GM12878 (cell line): ENCODE measurements around the gene SLC4A5. TPM values are rescaled to one million over a fixed set of nuclear protein-coding genes. Genes with fewer than 3 reads are reported as not detected.

Source experiments
- ASH2L ChIP-seq: fragments of 300-600, 200-600 bp; sonication (generic); IDR thresholded peaks from 2 replicates; pipeline ENCODE4 v1.6.1; 2017; ENCODE audit warnings: low read depth, mild to moderate bottlenecking, borderline replicate concordance
- BHLHE40 ChIP-seq, 2 experiments: fragments of 450-650 bp in 1 of 2; IDR thresholded peaks; 2 replicates each; pipeline ENCODE4 v1.6.1; 2011 to 2017; ENCODE audit warnings: low read depth in 2 of 2, borderline replicate concordance in 1 of 2, improper control_type of control experiment in 1 of 2, low read length in 1 of 2, mild to moderate bottlenecking in 1 of 2
- CHD2 ChIP-seq: IDR thresholded peaks from 2 replicates; pipeline ENCODE4 v1.6.1; 2011; ENCODE audit warnings: low read depth, low read length, improper control_type of control experiment, borderline replicate concordance
- E2F8 ChIP-seq: fragments of 450-650 bp; IDR thresholded peaks from 2 replicates; pipeline ENCODE4 v1.6.1; 2018; ENCODE audit warnings: mild to moderate bottlenecking, low read depth, moderate library complexity; ENCODE audit not compliant: partially characterized antibody
- E4F1 ChIP-seq: fragments of 450-650 bp; IDR thresholded peaks from 2 replicates; pipeline ENCODE4 v1.6.1; 2018; ENCODE audit warnings: borderline replicate concordance, mild to moderate bottlenecking; ENCODE audit not compliant: partially characterized antibody
- FOS ChIP-seq: IDR thresholded peaks from 3 replicates; pipeline ENCODE4 v1.6.1; 2011; ENCODE audit warnings: borderline replicate concordance; ENCODE audit not compliant: insufficient read length; ENCODE audit errors: extremely low read depth
- IKZF2 ChIP-seq, 2 experiments: fragments of 450-650 bp; IDR thresholded peaks; 2 replicates each; pipeline ENCODE4 v1.6.1; 2017; ENCODE audit warnings: mild to moderate bottlenecking in 2 of 2, moderate library complexity in 2 of 2
- KAT2A ChIP-seq: conservative IDR thresholded peaks from 2 replicates; pipeline ENCODE4 v1.6.1; 2011; ENCODE audit warnings: low read depth, low read length; ENCODE audit not compliant: control insufficient read depth
- KLF5 ChIP-seq: fragments of 450-650 bp; IDR thresholded peaks from 2 replicates; pipeline ENCODE4 v1.6.1; 2014; ENCODE audit warnings: mild to moderate bottlenecking; ENCODE audit not compliant: partially characterized antibody
- MAX ChIP-seq: IDR thresholded peaks from 2 replicates; pipeline ENCODE4 v1.6.1; 2012; ENCODE audit warnings: low read depth, low read length, improper control_type of control experiment
- MEF2A ChIP-seq: IDR thresholded peaks from 2 replicates; pipeline ENCODE4 v1.6.1; 2011; ENCODE audit warnings: low read depth, mild to moderate bottlenecking, low read length, moderate library complexity; ENCODE audit not compliant: insufficient read depth
- NFYB ChIP-seq: IDR thresholded peaks from 2 replicates; pipeline ENCODE4 v1.6.1; 2011; ENCODE audit warnings: low read depth, mild to moderate bottlenecking, low read length, improper control_type of control experiment, moderate library complexity; ENCODE audit not compliant: insufficient read depth
- PBX3 ChIP-seq: IDR thresholded peaks from 2 replicates; pipeline ENCODE4 v1.6.1; 2011; ENCODE audit warnings: mild to moderate bottlenecking, low read depth, low read length, moderate library complexity; ENCODE audit not compliant: insufficient replicate concordance
- PKNOX1 ChIP-seq: fragments of 450-650 bp; IDR thresholded peaks from 2 replicates; pipeline ENCODE4 v1.6.1; 2016; ENCODE audit warnings: mild to moderate bottlenecking
- RB1 ChIP-seq: fragments of 450-650 bp; formaldehyde crosslinking; IDR thresholded peaks from 2 replicates; pipeline ENCODE4 v1.6.1; 2017; ENCODE audit warnings: mild to moderate bottlenecking, borderline replicate concordance
- SPI1 ChIP-seq: IDR thresholded peaks from 2 replicates; pipeline ENCODE4 v1.6.1; 2011; ENCODE audit warnings: low read depth, mild to moderate bottlenecking, low read length, moderate library complexity, borderline replicate concordance; ENCODE audit not compliant: insufficient read depth
- TCF7 ChIP-seq: IDR thresholded peaks from 2 replicates; pipeline ENCODE4 v1.6.1; 2014; ENCODE audit warnings: antibody characterized with exemption, borderline replicate concordance
- USF1 ChIP-seq: IDR thresholded peaks from 2 replicates; pipeline ENCODE4 v1.6.1; 2011; ENCODE audit warnings: borderline replicate concordance, low read depth, mild to moderate bottlenecking, moderate library complexity, mixed read lengths, low read length; ENCODE audit not compliant: insufficient read depth; ENCODE audit errors: extremely low read length
- ZSCAN29 ChIP-seq: fragments of 450-650 bp; IDR thresholded peaks from 2 replicates; pipeline ENCODE4 v1.6.1; 2017; ENCODE audit warnings: mild to moderate bottlenecking, moderate library complexity
- polyA plus RNA-seq, 11 experiments: library from polyadenylated mRNA; depleted of rRNA in 4 of 11; unstranded in 6 of 11; stranded (reverse) in 5 of 11; fragments of >200 nt; fragmentation: Nextera tagmentation in 4 of 11; fragmentation: Illumina TruSeq in 1 of 11; extraction: Ambion mirVana in 4 of 11; extraction: Trizol in 1 of 11; gene quantifications; 1 replicate in 1 of 11; 2 replicates in 10 of 11; pipeline versions ENCODE4 v1.2.1 to v1.2.3, GENCODE V29; 2011 to 2016; ENCODE audit warnings: inconsistent platforms in 2 of 11, missing spikeins in 2 of 11, low read depth in 1 of 11
- total RNA-seq, 4 experiments: library from RNA; depleted of rRNA in 3 of 4; stranded (reverse); fragments of >200 nt in 3 of 4; fragmentation: Illumina TruSeq in 1 of 4; extraction: Trizol in 1 of 4; gene quantifications; 2 replicates each; pipeline versions ENCODE4 v1.2.1 to v1.2.3, GENCODE V29; 2013 to 2021

The SLC4A5 gene
- total and polyA plus RNA-seq, 10 of the 15 experiments (the other 5 are each of a cell fraction or from before 2014, with no cell fraction given): 0.15 to 4.7 (median 1.6) TPM

GRCh38 chr2:74290466-74291217, 52.6 kb downstream of the SLC4A5 start (continued):
- TF ChIP-seq ASH2L (no peak), TCF7 (no peak), ZSCAN29 (no peak), KLF5 (no peak), PBX3 (no peak), NFYB (no peak), E2F8 (no peak), MEF2A (peak; percentile 64; the same call in 1 of the 2 replicates), CHD2 (no peak), MAX (no peak), E4F1 (no peak), BHLHE40 (IDR thresholded peaks at IDR 0.05; ENCODE audit: borderline replicate concordance in 1 of 2, low read depth in 2 of 2, low read length in 1 of 2) (0 out of 4 replicates have a peak, but pooled peaks of 1 of the 2 experiments have one; percentile 16), SPI1 (peak; percentile 54), IKZF2 (IDR thresholded peaks at IDR 0.05) (peak; percentile 19 to 27; a peak in 2 of 4 replicates), FOS (no peak), PKNOX1 (no peak), USF1 (no peak), RB1 (no peak), KAT2A (no peak)
